Neuronal stem cell (in vitro differentiated cells): ENCODE results near the gene ERCC6L2.

Experiments used
- DNase-seq: peaks from one replicate; pipeline ENCODE4 v3.0.0-alpha.2; 2013; ENCODE audit warnings: low spot score
- H2AFZ ChIP-seq: one replicate; pipeline ENCODE4 v1.6.1; 2013; ENCODE audit warnings: mild to moderate bottlenecking, low read length, inconsistent platforms
- H2AK5ac ChIP-seq: 2 replicates; pipeline ENCODE4 v1.6.1; 2013; ENCODE audit warnings: low read depth, mild to moderate bottlenecking, inconsistent platforms, low read length, moderate library complexity, mixed read lengths
- H2BK120ac ChIP-seq: 2 replicates; pipeline ENCODE4 v1.6.1; 2013; ENCODE audit warnings: low read depth, mild to moderate bottlenecking, inconsistent platforms, low read length, moderate library complexity, mixed read lengths
- H2BK12ac ChIP-seq: one replicate; pipeline ENCODE4 v1.6.1; 2013; ENCODE audit warnings: low read length, inconsistent platforms
- H2BK15ac ChIP-seq: 2 replicates; pipeline ENCODE4 v1.6.1; 2013; ENCODE audit warnings: mild to moderate bottlenecking, low read length, inconsistent platforms, mixed read lengths
- H2BK5ac ChIP-seq: one replicate; pipeline ENCODE4 v1.6.1; 2013; ENCODE audit warnings: inconsistent platforms, mild to moderate bottlenecking, low read length, moderate library complexity
- H3K14ac ChIP-seq: one replicate; pipeline ENCODE4 v1.6.1; 2013; ENCODE audit warnings: low read length, inconsistent platforms
- H3K18ac ChIP-seq: 2 replicates; pipeline ENCODE4 v1.6.1; 2013; ENCODE audit warnings: low read length, inconsistent platforms
- H3K23ac ChIP-seq: 2 replicates; pipeline ENCODE4 v1.6.1; 2013; ENCODE audit warnings: low read depth, mild to moderate bottlenecking, mixed read lengths, low read length, inconsistent platforms; ENCODE audit not compliant: poor library complexity
- H3K27ac ChIP-seq: replicated peaks from 3 replicates; pipeline ENCODE4 v1.5.1; 2013; ENCODE audit warnings: low read length, inconsistent platforms
- H3K27me3 ChIP-seq, 3 experiments: 2 replicates each; pipeline ENCODE4 v1.6.1; 2013; ENCODE audit warnings: low read length in 3 of 3, mild to moderate bottlenecking in 2 of 3, inconsistent platforms in 1 of 3, low read depth in 1 of 3, mixed read lengths in 1 of 3, moderate library complexity in 1 of 3; ENCODE audit not compliant: control insufficient read depth in 3 of 3, insufficient read depth in 3 of 3
- H3K36me3 ChIP-seq, 2 donors: replicated peaks in 1 of 2; 2 replicates each; pipeline ENCODE4 v1.6.1; 2013; ENCODE audit warnings: low read length in 2 of 2; ENCODE audit not compliant: control insufficient read depth in 2 of 2, insufficient read depth in 2 of 2
- H3K4ac ChIP-seq: 2 replicates; pipeline ENCODE4 v1.6.1; 2013; ENCODE audit warnings: inconsistent platforms, mild to moderate bottlenecking, low read length, moderate library complexity
- H3K4me1 ChIP-seq, 2 donors: 1 replicate in 1 of 2; 2 replicates in 1 of 2; pipeline ENCODE4 v1.6.1; 2013; ENCODE audit warnings: low read length in 2 of 2, low read depth in 1 of 2; ENCODE audit not compliant: control insufficient read depth in 2 of 2, insufficient read depth in 1 of 2
- H3K4me2 ChIP-seq: one replicate; pipeline ENCODE4 v1.6.1; 2013; ENCODE audit warnings: mild to moderate bottlenecking, low read length, inconsistent platforms; ENCODE audit not compliant: insufficient read depth, poor library complexity, severe bottlenecking
- H3K4me3 ChIP-seq, 2 donors: 2 replicates each; pipeline ENCODE4 v1.5.1; 2013; ENCODE audit warnings: low read length in 2 of 2, mild to moderate bottlenecking in 2 of 2, inconsistent platforms in 1 of 2, moderate library complexity in 1 of 2
- H3K79me1 ChIP-seq: one replicate; pipeline ENCODE4 v1.6.1; 2013; ENCODE audit warnings: low read depth, mild to moderate bottlenecking, inconsistent platforms, low read length, moderate library complexity
- H3K9ac ChIP-seq: one replicate; pipeline ENCODE4 v1.6.1; 2013; ENCODE audit warnings: mild to moderate bottlenecking, low read depth, low read length, inconsistent platforms; ENCODE audit not compliant: poor library complexity
- H3K9me3 ChIP-seq, 2 donors: replicated peaks in 1 of 2; 2 replicates each; pipeline versions ENCODE3 to v1.6.1; 2013; ENCODE audit warnings: low read length in 2 of 2, mild to moderate bottlenecking in 2 of 2, inconsistent platforms in 1 of 2, low read depth in 1 of 2, mixed read lengths in 1 of 2, moderate library complexity in 1 of 2; ENCODE audit not compliant: control insufficient read depth in 2 of 2, insufficient read depth in 1 of 2
- H4K8ac ChIP-seq: one replicate; pipeline ENCODE4 v1.6.1; 2013; ENCODE audit warnings: low read depth, mild to moderate bottlenecking, inconsistent platforms, low read length, moderate library complexity
- H4K91ac ChIP-seq: one replicate; pipeline ENCODE4 v1.6.1; 2013; ENCODE audit warnings: low read length, low read depth, mild to moderate bottlenecking, inconsistent platforms; ENCODE audit not compliant: poor library complexity
- WGBS, 2 donors: extraction: QIAGEN DNeasy Blood & Tissue Kit; methylation state at CpG; one replicate each; pipeline ENCODE4 v1.1.7; 2013; ENCODE audit warnings: missing lambda C conversion rate in 2 of 2, mixed read lengths in 1 of 2; ENCODE audit not compliant: insufficient read length in 2 of 2, insufficient replicate concordance in 1 of 2; ENCODE audit errors: extremely low coverage in 2 of 2; 5-methylcytosine and 5-hydroxymethylcytosine counted together

ERCC6L2 gene

DNA sequence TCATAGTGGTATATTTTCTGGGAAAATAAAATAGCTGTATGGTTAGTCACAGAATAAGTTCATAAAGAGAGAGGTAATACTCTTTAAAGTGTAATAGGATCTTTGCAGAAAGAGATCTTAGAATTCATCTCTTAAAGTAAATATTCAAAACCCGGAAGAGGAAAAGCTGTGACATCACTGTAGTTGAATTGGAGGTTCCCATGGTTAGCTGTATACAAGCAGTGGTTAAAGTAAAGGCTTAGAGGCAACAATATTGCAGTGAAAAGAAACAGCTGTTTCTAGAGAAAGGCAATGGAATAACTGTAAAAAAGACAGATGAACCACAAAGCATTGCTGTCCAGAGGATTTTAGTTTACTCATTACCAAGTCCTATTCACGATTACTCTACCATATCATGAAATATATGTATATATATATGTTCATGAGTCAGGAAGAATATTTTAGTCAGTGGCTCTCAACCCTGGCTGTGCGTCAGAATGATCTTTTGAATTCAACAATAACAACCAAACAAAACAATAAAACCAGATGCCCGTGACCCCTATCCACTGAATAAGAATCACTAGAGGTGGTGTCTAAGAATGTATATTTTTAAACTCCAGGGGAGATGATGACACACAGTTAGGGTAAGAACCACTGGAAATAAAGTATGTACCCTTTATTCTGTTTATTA is 4.7 kb downstream of the ERCC6L2 start:
- Histone ChIP-seq H3K9ac (no peak overlapping the region), H2AFZ (no peak overlapping the region), H4K8ac (no peak overlapping the region), H2AK5ac (no peak overlapping the region), H3K27me3 (no peaks in the 10 kb centered on the region), H3K79me1 (no peaks in the 10 kb centered on the region), H4K91ac (no peak overlapping the region), H3K36me3 (peaks cover 1 to 45% of the 10 kb centered on the region in 2 donors), H2BK15ac (no peak overlapping the region), H3K4ac (no peak overlapping the region), H3K9me3 (no peaks in the 10 kb centered on the region), H2BK12ac (no peak overlapping the region), H2BK5ac (no peak overlapping the region), H3K14ac (no peak overlapping the region), H3K18ac (no peak overlapping the region), H3K4me1 (peaks cover 0 to 2% of the 10 kb centered on the region in 2 donors), H3K4me3 (no peak overlapping the region), H2BK120ac (no peak overlapping the region), H3K27ac (no peak overlapping the region), H3K4me2 (no peak overlapping the region), H3K23ac (no peak overlapping the region)
- WGBS, 2 donors, result no CpG with 5 or more reads among the region's 4 CpGs
- DNase-seq, result no peak

DNA sequence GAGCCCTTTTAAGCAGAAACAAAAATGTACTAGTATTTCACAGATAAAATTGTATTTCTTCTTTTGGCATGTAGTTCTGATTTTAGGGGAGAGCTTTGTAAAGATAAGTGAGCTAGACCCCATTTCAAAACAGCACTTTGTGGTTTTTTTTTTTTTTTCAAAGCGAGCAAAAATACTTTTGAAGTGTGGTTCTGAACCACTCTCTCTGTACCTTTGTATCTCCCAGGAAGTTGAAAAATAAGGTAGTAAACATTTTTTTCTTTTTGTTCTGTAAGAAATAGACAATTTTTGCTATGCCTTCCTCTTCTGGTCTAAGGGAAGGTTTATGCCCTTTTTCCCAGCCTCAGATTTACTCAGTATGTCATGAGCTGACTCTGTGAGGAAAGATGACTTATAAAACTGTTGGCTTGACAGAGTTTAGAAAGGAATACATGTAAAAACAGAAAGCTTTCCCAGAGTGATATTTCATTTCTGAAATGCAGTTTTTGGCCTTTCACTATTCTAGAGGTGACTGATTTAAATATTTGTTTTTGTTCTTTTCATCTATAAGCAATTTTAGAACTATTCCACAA is 12.5 kb downstream of the ERCC6L2 start:
- Histone ChIP-seq H3K14ac (no peak overlapping the region), H3K4me1 (no peaks in the 10 kb centered on the region), H2AK5ac (no peak overlapping the region), H4K8ac (no peak overlapping the region), H3K36me3 (peaks cover 3 to 86% of the 10 kb centered on the region in 2 donors), H3K23ac (no peak overlapping the region), H2AFZ (no peak overlapping the region), H3K4ac (no peak overlapping the region), H3K4me2 (no peak overlapping the region), H2BK15ac (no peak overlapping the region), H3K4me3 (no peak overlapping the region), H3K9ac (no peak overlapping the region), H3K27me3 (no peaks in the 10 kb centered on the region), H4K91ac (no peak overlapping the region), H2BK120ac (no peak overlapping the region), H2BK12ac (no peak overlapping the region), H3K79me1 (no peaks in the 10 kb centered on the region), H3K18ac (no peak overlapping the region), H3K9me3 (peaks cover 0 to 15% of the 10 kb centered on the region in 2 donors), H3K27ac (no peak overlapping the region), H2BK5ac (no peak overlapping the region)
- WGBS, 2 donors, result no CpG with 5 or more reads among the region's 1 CpG
- DNase-seq, result no peak

DNA sequence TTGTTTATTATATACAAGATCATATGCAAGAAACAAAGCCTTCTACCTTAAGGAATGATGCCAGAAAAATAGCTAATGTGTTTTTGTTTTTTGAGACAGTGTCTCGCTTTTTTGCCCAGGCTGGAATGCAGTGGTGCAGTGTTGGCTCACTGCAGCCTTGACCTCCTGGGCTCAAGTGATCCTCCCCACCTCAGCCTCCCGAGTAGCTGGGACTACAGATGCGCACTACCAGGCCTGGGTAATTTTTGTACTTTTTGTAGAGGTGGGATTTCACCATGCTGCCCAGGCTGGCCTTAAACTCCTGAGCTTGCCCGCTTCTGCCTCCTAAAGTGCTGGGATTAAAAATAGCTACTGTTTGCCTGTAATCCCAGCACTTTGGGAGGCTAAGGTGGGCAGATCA is 15.1 kb downstream of the ERCC6L2 start:
- no peak overlapping the region for H2AK5ac ChIP-seq
- no peak overlapping the region for H4K8ac ChIP-seq
- peaks cover 3 to 64% of the 10 kb centered on the region in 2 donors for H3K36me3 ChIP-seq
- WGBS, 2 donors, result no CpG with 5 or more reads among the region's 4 CpGs
- H3K27me3 ChIP-seq, result no peaks in the 10 kb centered on the region
- H3K9ac ChIP-seq, result no peak overlapping the region
- no peak overlapping the region for H4K91ac ChIP-seq
- no peak for DNase-seq
- H3K4me2 ChIP-seq, result no peak overlapping the region
- H2AFZ ChIP-seq, result no peak overlapping the region
- peaks cover 0 to 16% of the 10 kb centered on the region in 2 donors for H3K9me3 ChIP-seq
- no peak overlapping the region for H3K4ac ChIP-seq
- H2BK5ac ChIP-seq, result no peak overlapping the region
- H3K4me3 ChIP-seq, result no peak overlapping the region
- H2BK15ac ChIP-seq, result no peak overlapping the region
- H3K79me1 ChIP-seq, result no peaks in the 10 kb centered on the region
- no peak overlapping the region for H3K23ac ChIP-seq
- no peak overlapping the region for H3K18ac ChIP-seq
- no peaks in the 10 kb centered on the region for H3K4me1 ChIP-seq
- H2BK120ac ChIP-seq, result no peak overlapping the region
- no peak overlapping the region for H3K14ac ChIP-seq
- no peak overlapping the region for H3K27ac ChIP-seq
- H2BK12ac ChIP-seq, result no peak overlapping the region

DNA sequence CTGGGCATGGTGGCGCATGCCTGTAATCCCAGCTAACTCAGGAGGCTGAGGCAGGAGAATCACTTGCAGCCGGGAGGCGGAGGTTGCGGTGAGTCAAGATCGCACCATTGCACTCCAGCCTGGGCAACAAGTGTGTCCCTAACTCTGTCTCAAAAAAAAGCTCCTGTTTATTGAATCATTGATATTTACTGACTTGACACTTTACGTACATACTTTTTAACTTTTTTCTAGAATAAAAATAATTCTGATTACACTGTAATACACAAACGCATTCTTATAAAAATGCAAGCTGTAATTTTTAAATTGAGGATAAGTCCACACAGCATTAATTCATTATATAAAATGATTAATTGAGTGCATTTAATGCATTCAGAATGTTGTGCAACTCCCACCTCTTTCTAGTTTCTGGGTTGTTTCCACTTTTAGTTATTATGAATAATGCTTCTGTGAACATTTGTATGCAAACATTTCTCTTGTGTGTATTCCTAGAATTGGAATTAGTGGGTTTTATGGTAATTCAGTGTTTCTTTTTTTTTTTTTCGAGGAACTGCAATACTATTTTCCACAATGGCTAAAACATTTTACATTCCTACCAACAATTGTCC is 15.7 kb downstream of the ERCC6L2 start:
- Histone ChIP-seq H3K14ac (no peak overlapping the region), H3K9me3 (peaks cover 0 to 16% of the 10 kb centered on the region in 2 donors), H2BK15ac (no peak overlapping the region), H2AFZ (no peak overlapping the region), H3K18ac (no peak overlapping the region), H3K4me1 (no peaks in the 10 kb centered on the region), H4K91ac (no peak overlapping the region), H3K4me3 (no peak overlapping the region), H3K9ac (no peak overlapping the region), H2AK5ac (no peak overlapping the region), H3K79me1 (no peaks in the 10 kb centered on the region), H3K23ac (no peak overlapping the region), H3K4ac (no peak overlapping the region), H3K27me3 (no peaks in the 10 kb centered on the region), H3K27ac (no peak overlapping the region), H3K4me2 (no peak overlapping the region), H3K36me3 (peaks cover 3 to 58% of the 10 kb centered on the region in 2 donors), H2BK12ac (no peak overlapping the region), H2BK5ac (no peak overlapping the region), H4K8ac (no peak overlapping the region), H2BK120ac (no peak overlapping the region)
- no peak for DNase-seq
- no CpG with 5 or more reads among the region's 8 CpGs for WGBS, 2 donors
